Psoas muscle (tissue), 8 donors: ENCODE measurements around the gene ITGB3BP. TPM values are rescaled to one million over a fixed set of nuclear protein-coding genes. Genes with fewer than 3 reads are reported as not detected.
"Not testable (repeated sequence)": the region's sequence is repeated elsewhere in the genome, so short reads cannot be mapped to it uniquely, and the experiment has no call there.

ENCODE experiments used
- ATAC-seq, 4 donors: fragments of 200-7000 bp; cut with Tn5 transposase; one replicate each; pipeline ENCODE4 v1.9.1; 2020; ENCODE audit warnings: moderate library complexity in 3 of 4, mild to moderate bottlenecking in 2 of 4
- DNase-seq, 2 donors: peaks; one replicate each; pipeline ENCODE4 v3.0.0-alpha.2; 2020
- H3K27ac ChIP-seq: fragments of 200-600 bp; one replicate; pipeline ENCODE4 v1.8.0; 2022
- H3K27me3 ChIP-seq, 3 donors: fragments of 200-600 bp in 1 of 3; one replicate each; pipeline versions ENCODE4 v1.6.1 to v1.8.0; 2013 to 2022; ENCODE audit warnings: low read length in 2 of 3, mild to moderate bottlenecking in 2 of 3, moderate library complexity in 1 of 3; ENCODE audit not compliant: insufficient read depth in 3 of 3
- H3K36me3 ChIP-seq, 2 donors: fragments of 200-600 bp in 1 of 2; one replicate each; pipeline versions ENCODE4 v1.6.1 to v1.8.0; 2013 to 2022; ENCODE audit warnings: low read depth in 1 of 2, mild to moderate bottlenecking in 1 of 2, moderate library complexity in 1 of 2; ENCODE audit not compliant: insufficient read depth in 1 of 2
- H3K4me1 ChIP-seq: fragments of 200-600 bp; one replicate; pipeline ENCODE4 v1.8.0; 2022
- H3K4me3 ChIP-seq: fragments of 200-600 bp; one replicate; pipeline ENCODE4 v1.8.0; 2022; ENCODE audit warnings: mild to moderate bottlenecking
- H3K9me3 ChIP-seq: fragments of 200-600 bp; one replicate; pipeline ENCODE4 v1.8.0; 2022
- CTCF ChIP-seq: fragments of 200-600 bp; IDR thresholded peaks from one replicate; pipeline ENCODE4 v1.8.0; 2022; ENCODE audit warnings: antibody characterized with exemption
- WGBS, 3 donors: extraction: QIAGEN DNeasy Blood & Tissue Kit; methylation state at CpG; one replicate each; pipeline versions ENCODE4 v1.1.6 to v1.1.7; 2013; 5-methylcytosine and 5-hydroxymethylcytosine counted together
- intact Hi-C, 2 donors: fragments of 100-400 bp; cut with DNase I; formaldehyde crosslinking; loops; one replicate each; pipeline versions ENCODE4 v1.11.0 to v1.14.2; 2022
- polyA plus RNA-seq, 3 donors: library from polyadenylated mRNA; stranded (reverse); fragments of 200-250 nt; gene quantifications; one replicate each; pipeline ENCODE4 v1.2.3, GENCODE V29; 2013
- total RNA-seq, 4 donors: library from RNA; stranded (reverse); fragmentation: NEBNext Ultra II Directional in 2 of 4; extraction: Animal tissue kit (Norgen Biotek cat#: 25700) in 2 of 4; gene quantifications; one replicate each; pipeline versions ENCODE4 v1.2.1 to v1.2.4, GENCODE V29; 2021 to 2023
- donor health status: healthy with polysubstance abuse.
- donor health status: DM: no; HTN: no; CAD: no; lungs with moderate emphysema.
- donor health status: Bipolar disorder and iron deficiency.
- donor health status: healthy.
- donor health status: DM: yes; HTN: yes; CAD: no.
- donor health status: DM: no; HTN: no; CAD: no.
- donor health status: DM: no; HTN: no; CAD: no.
- donor health status: DM: yes; HTN: yes; CAD: no.

Gene ITGB3BP
- total and polyA plus RNA-seq, 7 donors = 2.0 to 12.9 (median 4.1) TPM

GRCh38 chr1:63423649-63424048 lies 99.4 kb downstream of the ITGB3BP start:
- no peak overlapping the region for H3K4me3 ChIP-seq
- 95 to 100% (median 97%) methylated on average over 2 of the region's 2 CpGs for WGBS, 3 donors
- H3K4me1 ChIP-seq = no peaks in the 10 kb centered on the region
- no peaks in the 10 kb centered on the region for H3K27me3 ChIP-seq
- H3K27ac ChIP-seq = no peak overlapping the region
- intact Hi-C loops = no loop called here
- no peak for TF ChIP-seq CTCF
- H3K9me3 ChIP-seq = no peaks in the 10 kb centered on the region
- no peak for DNase-seq
- peaks cover 0 to 15% of the 10 kb centered on the region in 2 donors for H3K36me3 ChIP-seq
- no peak for ATAC-seq

DNA sequence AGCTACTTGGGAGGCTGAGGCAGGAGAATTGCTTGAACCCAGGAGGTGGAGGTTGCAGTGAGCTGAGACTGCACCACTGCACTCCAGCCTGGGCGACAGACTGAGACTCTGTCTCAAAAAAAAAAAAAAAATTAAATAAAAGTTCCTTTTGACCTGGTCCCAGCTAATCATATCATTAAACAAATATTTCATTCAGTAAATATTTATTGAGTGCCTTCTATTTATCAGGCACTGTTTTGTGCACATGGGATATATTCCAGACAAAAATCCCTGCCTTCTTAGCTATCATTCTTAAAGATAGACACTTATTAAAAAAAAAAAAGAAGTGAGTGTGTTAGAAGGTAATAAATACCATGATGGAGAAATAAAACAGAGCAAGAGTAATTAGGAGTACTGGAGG lies 102.3 kb downstream of the ITGB3BP start:
- DNase-seq, H3K27me3 ChIP-seq, H3K4me1 ChIP-seq, intact Hi-C loops, ATAC-seq, H3K9me3 ChIP-seq, H3K27ac ChIP-seq, H3K4me3 ChIP-seq: not testable (repeated sequence)
- H3K36me3 ChIP-seq = peaks cover 0 to 23% of the 10 kb centered on the region in 2 donors
- WGBS, 3 donors = 89 to 100% (median 96%) methylated on average over 1 of the region's 1 CpG

- Histone ChIP-seq H3K27ac (no peak overlapping the region), H3K4me3 (no peak overlapping the region), H3K9me3 (no peaks in the 10 kb centered on the region), H3K27me3 (no peaks in the 10 kb centered on the region), H3K36me3 (peaks cover 3 to 31% of the 10 kb centered on the region in 2 donors), H3K4me1 (no peaks in the 10 kb centered on the region)
- no peak for DNase-seq
- intact Hi-C loops = no loop called here
- no peak for TF ChIP-seq CTCF
- ATAC-seq = no peak
Measured at GRCh38 chr1:63418101-63418500, 104.9 kb downstream of the ITGB3BP start.

GRCh38 chr1:63414691-63415365 lies 108.2 kb downstream of the ITGB3BP start:
- Histone ChIP-seq H3K27me3 (no peaks in the 10 kb centered on the region), H3K4me3 (no peak overlapping the region), H3K9me3 (no peaks in the 10 kb centered on the region), H3K4me1 (no peaks in the 10 kb centered on the region), H3K27ac (no peak overlapping the region), H3K36me3 (peaks cover 3 to 43% of the 10 kb centered on the region in 2 donors)
- WGBS, 3 donors = 70 to 84% (median 81%) methylated on average over 3 of the region's 3 CpGs
- no peak for TF ChIP-seq CTCF
- no peak for DNase-seq
- intact Hi-C loops = no loop called here
- ATAC-seq = no peak

DNA sequence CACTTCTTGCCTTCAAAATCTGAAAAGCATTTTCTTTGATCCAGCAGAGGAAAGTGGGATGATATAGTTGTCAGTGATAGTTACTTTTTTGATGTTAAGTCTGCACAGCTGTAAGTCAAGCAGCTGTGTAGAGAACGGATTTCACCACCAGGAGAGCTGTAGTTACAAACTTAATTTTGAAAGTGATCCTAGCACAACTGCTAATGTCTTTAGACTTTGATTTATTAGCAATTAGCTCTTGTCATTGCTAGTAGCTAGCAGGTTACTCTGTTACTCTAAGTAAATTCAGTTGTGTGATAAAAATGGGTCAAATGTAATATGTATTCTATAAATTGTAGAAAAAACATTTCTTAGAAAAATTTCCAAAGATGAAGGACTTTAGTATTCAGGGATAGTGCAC lies 109.6 kb downstream of the ITGB3BP start:
- WGBS, 3 donors = 56 to 63% (median 62%) methylated on average over 1 of the region's 1 CpG
- no peaks in the 10 kb centered on the region for H3K27me3 ChIP-seq

More for the DNA sequence above, 109.6 kb downstream of the ITGB3BP start:
- intact Hi-C loops = no loop called here
- Histone ChIP-seq H3K9me3 (no peaks in the 10 kb centered on the region), H3K4me1 (no peaks in the 10 kb centered on the region), H3K36me3 (peaks cover 3 to 35% of the 10 kb centered on the region in 2 donors), H3K27ac (no peak overlapping the region), H3K4me3 (no peak overlapping the region)
- no peak for ATAC-seq
- TF ChIP-seq CTCF = no peak
- DNase-seq = no peak
